NOMO-1 (cell line): Measurements from ENCODE around the gene GNPTG.

ENCODE experiments used
- DNase-seq, 2 experiments: peaks; one replicate each; lab custom pipeline; 2025; ENCODE audit not compliant: unreplicated experiment in 2 of 2; lab: John Stamatoyannopoulos, UW

GNPTG gene

DNA sequence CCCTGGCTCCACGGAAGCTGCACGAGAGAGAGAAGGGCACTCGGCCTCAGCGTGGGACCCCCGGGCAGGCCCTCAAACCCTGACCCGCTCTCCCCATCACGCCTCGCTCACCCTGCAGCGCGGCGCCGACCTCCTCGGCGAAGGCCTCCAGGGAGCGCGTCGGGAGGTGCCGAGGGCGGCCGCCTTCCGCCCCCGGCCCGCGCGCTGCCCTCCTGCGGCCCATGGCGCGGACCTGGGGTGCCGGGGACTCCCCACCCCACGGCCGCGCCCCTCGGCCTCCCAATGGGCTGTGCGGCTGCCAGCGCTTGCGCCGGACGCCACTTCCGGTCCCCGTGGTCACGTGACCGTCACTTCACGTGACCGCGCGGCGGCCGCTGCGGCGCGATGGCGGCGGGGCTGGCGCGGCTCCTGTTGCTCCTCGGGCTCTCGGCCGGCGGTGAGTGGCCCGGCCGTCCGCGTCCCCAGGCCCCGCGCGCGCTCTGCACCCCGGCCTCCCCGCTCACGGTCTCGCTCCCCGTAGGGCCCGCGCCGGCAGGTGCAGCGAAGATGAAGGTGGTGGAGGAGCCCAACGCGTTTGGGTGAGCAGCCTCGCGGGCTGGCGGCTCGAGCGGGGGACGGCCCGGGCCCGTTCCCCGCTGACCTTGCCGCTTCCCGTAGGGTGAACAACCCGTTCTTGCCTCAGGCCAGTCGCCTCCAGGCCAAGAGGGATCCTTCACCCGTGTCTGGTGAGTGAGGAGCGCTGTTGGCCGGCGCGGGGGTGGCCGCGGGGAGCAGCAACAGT is at the start of gene GNPTG, which contains the start of gene TSR3:
TSS of gene GNPTG (plus strand) at position 350 of the 781 bp plus-strand sequence. CDS start at position 385, 35 bp downstream.
TSS of gene TSR3 (minus strand) at position 297 of the 781 bp plus-strand sequence. CDS start at position 223, 74 bp downstream.
- DNase-seq = peak; percentile 56 to 86

GRCh38 chr16:1305823-1306222 is 45.9 kb upstream of the GNPTG start:
- no peak for DNase-seq

DNA sequence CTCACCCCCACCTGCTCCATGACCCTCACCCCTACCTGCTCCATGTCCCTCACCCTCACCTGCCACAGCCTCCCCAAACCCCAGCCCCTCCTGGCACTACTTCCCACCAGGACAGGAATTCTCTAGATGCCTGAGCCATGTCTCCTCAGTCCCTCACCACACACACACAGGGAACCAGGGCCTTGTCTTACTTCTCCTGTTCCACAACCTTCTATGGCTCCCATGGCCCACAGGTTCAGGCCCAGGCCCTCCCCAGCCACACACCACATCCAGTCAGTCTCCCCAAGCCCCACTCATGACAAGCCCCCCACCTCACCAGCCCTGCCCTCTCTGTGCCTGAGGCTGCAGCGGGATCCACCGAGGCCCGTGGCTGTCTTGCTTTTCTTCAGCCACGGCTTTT is 45.4 kb upstream of the GNPTG start:
- DNase-seq = no peak

GRCh38 chr16:1308036-1308976 is 43.4 kb upstream of the GNPTG start:
- DNase-seq = peak; percentile 62 to 64

DNA sequence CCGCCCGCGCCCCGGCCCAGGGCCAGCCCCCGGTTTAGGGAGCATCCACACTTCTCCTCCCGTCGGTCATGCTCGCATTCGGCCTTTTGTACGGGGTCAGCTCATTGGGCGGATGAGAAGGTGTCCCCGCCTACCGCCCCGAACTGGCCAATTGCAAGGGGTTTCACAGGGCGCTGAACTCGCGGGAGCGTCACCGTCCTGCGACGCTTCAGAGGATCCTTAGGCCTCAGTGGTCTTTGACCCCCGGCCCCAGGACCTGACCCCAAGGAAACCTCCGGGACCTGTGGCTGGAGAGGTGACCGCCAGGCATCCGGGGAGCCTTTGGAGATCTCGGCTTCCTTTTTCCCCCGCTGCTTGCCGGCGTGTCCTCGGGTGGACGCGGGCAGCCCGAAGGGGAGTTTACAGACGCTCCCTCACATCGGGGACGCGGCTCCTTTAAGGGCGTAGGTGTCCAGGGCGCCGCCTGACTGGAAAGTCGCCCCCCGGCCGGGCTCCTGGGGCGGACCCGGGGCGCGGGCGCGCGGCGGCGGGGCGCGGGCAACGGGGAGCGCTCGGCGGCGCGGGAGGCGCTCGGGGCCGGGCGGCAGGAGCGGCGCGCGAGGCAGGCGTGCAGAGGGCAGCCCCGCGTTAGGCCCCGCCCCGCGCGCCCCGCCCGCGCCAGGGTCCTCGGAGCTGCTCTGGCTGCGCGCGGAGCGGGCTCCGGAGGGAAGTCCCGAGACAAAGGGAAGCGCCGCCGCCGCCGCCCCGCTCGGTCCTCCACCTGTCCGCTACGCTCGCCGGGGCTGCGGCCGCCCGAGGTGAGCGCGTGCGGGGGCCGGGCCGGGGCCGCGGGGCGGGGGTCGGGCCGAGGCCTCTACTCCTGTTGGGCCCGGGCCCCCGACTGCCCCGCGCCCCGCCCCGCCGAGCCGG is 42.5 kb upstream of the GNPTG start, which contains the start of gene UBE2I:
TSS of gene UBE2I (plus strand) at position 660 of the 909 bp plus-strand sequence. CDS start 4,395 bp downstream, outside the sequence.
- DNase-seq = peak; percentile 93 to 94

DNA sequence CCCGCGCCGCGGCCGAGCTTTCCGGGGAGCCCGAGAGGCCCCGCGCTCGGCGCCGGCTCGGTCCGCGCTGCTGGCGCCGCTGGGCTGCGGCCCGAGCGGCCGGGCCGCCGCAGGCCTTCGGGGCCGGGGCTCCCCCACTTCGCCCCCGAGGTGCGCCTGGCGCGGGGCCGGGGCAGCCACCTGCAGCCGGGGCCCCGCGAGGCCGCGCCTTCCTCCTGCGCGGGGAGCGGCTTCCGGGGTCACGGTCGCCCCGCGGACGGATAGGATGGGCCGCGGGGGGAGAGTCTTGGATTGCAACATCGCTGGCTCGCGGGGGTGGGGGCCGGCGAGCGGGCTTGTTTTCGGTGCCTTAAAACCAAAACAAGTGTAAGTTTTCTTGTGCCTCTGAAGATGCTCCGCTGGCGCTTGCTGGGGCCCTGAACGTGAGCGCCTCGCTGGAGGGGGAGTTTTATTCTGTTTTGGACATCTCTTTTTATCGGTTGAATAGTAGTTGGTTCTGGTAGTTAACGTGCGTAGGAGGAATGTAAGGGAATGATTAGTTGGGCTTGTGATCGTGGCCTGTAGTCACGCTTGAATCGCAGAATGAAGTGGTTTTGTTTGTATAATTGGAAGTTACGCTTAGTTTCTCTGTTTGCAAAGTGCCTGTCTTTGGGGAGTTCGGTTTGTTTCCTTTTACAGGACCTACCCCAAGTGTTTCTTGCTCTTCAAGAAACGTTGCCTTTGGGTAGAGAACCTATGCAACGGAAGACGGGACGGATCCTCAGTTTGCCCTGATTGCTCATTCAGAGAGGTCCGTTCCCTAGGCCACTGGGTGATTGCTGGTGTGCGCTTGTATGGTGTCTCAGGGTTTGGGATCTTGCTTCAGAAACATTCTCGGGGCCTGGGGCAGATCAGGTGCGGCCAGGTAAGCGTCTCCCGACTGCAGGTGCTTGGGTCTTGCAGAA is 41.6 kb upstream of the GNPTG start:
- peak; percentile 25 to 45 for DNase-seq

DNA sequence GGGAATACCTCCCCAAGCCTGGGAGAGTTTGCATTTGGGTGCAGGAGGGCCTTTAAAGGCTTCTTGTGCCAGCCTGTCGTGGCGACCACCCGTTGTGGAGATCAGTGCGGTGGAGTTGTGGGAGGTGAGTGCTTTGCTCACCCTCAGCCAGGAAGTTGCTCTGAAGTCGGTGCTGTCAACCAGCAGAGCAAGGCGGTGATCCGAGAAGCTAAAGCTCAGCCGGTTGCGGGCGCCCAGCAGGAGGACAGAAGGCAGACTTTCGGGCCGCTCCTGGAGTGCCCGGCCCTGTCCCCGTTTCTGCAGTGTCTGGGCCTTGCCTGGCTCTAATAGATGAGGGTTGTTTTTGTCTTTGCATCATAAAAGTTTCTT is 40.9 kb upstream of the GNPTG start:
- peak in 1 of 2 experiments; percentile 14 for DNase-seq

DNA sequence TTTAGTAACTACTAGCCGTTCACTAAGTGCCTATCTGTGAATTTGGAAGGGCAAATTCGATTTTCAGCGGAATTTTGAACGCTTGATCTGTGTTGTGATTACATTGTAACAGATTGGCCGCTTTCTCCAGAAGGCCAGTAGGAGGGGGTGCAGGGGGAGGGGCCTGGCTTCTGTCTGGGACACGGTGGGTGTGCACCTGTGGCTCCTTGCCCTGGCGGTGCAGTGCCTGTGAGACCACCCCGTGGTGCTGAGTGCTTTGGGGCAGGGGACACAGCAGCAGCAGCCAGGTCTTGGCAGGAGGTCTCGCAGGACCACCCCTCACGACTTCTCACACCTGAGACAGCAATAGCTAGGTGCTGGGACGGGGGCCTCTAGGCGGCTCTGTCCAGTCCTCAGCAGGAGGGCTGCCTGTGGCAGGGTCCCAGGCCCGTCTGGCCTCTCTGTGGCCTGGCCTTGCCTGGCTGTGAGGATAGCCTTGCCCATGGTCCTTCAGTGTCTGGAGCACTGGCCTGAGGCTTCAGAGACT is 40.5 kb upstream of the GNPTG start:
- no peak for DNase-seq

DNA sequence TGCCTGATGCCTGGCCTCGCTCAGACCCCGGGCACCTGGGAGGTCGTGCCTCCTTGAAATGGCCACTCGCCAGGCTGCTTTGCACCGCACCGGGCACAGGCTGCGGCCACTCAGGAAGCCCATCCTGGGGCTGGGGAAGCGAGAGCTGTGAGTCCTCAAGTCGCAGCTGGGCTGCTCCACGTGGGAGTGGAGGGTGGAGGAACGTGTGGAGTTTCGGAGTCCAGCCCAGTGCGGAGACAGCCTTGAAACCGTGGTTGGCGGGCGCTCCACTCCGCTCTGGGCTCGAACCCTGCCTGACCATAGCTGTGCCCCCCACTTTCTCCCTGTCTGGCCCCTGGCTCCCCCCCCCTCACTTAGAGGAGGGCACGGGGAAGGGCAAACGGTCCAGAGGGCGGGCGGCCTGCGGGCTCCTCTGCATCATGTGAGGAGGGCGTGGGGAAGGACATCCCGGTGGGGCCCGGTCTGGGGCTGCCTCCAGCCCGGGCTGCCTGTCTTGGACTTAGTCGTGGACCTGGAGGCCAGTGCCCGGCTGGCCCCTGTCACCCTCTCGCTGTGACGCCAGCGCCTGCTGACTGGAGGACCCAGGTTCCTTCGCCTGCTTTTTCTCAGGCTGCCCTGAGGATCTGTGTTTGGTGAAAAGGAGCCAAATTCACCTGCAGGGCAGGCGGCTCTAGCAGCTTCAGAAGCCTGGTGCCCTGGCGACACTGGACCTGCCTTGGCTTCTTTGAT is 39.8 kb upstream of the GNPTG start:
- no peak for DNase-seq

DNA sequence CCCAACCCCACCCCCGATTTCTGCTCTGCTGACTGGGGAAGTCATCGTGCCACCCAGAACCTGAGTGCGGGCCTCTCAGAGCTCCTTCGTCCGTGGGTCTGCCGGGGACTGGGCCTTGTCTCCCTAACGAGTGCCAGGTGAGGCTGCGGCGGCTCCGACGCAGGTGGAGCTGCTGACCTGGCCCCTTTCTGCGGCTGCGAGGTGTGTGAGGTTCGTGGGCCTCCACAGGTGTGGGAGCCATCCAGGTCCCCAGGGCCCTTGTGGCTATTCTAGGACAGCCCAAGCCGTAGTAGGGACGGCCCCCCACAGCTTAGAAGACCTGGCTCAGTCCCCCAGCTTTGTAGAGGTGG is 39.3 kb upstream of the GNPTG start:
- DNase-seq = no peak

DNA sequence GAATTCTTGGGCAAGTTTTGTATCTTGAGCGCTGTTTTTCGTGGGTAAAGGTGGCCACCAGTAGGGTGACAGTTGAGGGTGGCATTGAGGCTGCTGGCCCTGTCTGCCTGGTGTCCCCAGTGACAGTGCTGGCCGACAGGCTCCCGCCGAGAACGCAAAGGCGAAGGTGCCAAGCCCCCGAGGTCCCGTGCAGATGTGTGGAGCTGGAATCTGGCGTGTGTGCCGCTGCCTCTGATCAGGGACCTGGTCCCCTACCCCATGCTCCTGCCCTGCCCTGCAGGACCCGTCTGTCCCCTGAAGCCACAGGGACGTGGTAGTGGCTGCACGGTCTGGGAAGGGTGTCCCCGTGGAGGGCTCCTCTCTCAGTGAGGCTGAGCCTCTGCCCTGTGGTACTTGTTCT is 38.8 kb upstream of the GNPTG start:
- DNase-seq = no peak

GRCh38 chr16:1313721-1314369 is 37.9 kb upstream of the GNPTG start:
- no peak for DNase-seq

DNA sequence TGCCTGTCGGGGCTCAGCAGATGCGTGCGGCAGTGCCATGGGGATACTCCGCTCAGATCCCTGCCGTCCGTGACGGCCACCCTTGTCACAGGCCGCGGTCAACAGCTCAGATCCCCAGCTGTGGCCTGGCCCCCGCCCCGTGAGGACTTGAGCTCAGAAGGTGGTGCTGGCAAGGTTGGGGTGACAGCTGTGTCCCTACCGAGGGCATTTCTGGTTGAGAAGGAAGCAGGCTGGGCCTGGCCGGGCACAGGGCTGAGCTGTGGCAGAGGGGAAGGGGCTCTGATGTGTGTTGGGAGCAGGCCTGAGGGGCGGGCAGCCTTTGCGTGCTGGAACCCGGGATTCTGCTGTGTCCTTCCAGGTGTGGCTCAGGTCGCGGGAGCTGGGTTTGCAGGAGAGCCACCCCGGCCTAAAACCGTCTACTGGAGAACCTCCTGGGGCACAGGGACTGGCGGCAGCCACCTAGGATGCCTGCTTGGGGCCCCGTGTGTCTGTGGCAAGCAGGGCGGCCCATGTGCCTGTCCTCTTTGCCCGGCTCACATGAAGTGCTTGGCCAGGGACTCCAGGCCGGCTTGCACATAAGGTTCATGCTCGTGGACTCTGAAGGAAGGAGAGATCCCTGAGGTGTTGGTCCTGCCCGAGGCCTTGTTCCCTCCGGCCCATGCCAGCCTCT is 37.2 kb upstream of the GNPTG start:
- DNase-seq = no peak

DNA sequence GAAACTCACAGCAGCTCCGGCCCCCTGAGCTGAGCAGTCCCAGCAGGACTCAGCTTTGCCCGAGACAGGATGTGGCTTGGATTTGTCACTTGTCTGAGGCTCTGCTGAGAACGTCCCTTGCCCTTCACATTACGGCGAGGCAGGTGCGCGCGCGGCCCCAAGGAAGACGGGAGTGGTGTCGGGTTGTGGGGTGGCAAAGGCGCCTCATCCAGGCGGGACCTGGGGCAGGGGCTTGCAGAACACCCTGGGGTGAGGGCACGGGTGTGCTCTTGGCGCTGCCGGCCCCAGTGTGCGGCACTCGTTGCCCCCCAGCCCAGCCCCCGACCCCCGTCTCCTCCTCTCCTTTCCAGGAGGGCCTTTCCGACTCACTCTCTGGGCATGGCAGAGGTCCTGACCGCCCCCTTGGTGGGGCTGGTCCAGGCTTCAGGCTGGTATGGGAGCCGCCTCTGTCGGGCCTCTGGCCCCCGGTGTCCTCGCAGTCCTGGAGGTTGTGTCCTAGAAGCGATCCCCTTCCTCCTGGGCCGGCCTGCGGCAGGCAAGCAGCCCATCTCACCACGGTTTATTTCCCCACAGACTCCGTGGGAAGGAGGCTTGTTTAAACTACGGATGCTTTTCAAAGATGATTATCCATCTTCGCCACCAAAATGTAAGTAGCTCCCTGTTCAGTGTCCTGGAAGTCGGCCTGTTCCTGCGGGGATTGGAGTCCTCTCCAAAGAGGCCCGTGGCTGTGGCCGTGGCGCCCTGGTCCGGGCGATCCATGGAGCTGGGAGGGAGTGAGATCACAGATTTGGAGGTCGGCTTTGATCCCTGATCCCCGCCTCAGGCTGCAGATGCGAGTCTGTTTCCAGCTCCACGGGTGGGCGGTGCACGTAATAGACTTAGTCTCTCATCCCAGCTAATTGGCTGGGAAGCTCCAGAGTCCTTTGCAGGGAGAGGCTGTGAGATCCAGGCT is 36.4 kb upstream of the GNPTG start:
- DNase-seq = no peak

- no peak for DNase-seq
Measured at GRCh38 chr16:1316033-1316405, 35.7 kb upstream of the GNPTG start.

- DNase-seq = no peak
Measured at GRCh38 chr16:1317479-1318267, 34.1 kb upstream of the GNPTG start.
